ENCODE data around the gene WDTC1. TPM values are rescaled to one million over a fixed set of nuclear protein-coding genes. Genes with fewer than 3 reads are reported as not detected.
A peak's percentile ranks its signal among the peaks of the same experiment; 100 is the strongest.
"Not testable (repeated sequence)": the region's sequence is repeated elsewhere in the genome, so short reads cannot be mapped to it uniquely, and the experiment has no call there.

The WDTC1 gene
- total RNA-seq, 1 experiment from 2014 or later: 15.7 TPM

GRCh38 chr1:27193194-27193593 lies 41.2 kb upstream of the WDTC1 start:
- TF ChIP-seq CTCF (IDR thresholded peaks at IDR 0.05; ENCODE audit: unreplicated experiment): no peak
- Mint-ChIP-seq H3K4me3 (ENCODE audit: unreplicated experiment) (no peak overlapping the region), H3K36me3 (ENCODE audit: insufficient read depth, unreplicated experiment) (no peaks in the 10 kb centered on the region), H3K4me1 (ENCODE audit: insufficient read depth, unreplicated experiment) (peaks cover 22% of the 10 kb centered on the region), H3K9me3 (ENCODE audit: unreplicated experiment) (no peaks in the 10 kb centered on the region), H3K27ac (ENCODE audit: low read depth, unreplicated experiment) (peak overlapping the region; percentile 43), H3K27me3 (ENCODE audit: insufficient read depth, unreplicated experiment) (no peaks in the 10 kb centered on the region)
- ChIA-PET CTCF (interaction anchor here (0.6 to 1.6 kb wide), 5 partner anchors 54 to 147 kb away, joined by 3 to 4 read pairs (median 3); no protein-coding TSS in a partner anchor), POLR2A (interaction anchor here (0.6 to 2.8 kb wide), 7 partner anchors 11 to 199 kb away, joined by 3 to 18 read pairs (median 4); partner anchors contain the start of genes SLC9A1 and TRNP1)
- no peak for DNase-seq (ENCODE audit: unreplicated experiment)
- intact Hi-C loops (cut with micrococcal nuclease): loop anchor here (2.0 kb wide), 1 partner anchor 38 kb away; the partner anchor contains the start of gene SLC9A1
- BruUV-seq (replicated peaks): no TSS peak

GRCh38 chr1:27201295-27201694 lies 33.1 kb upstream of the WDTC1 start:
- H3K27ac Mint-ChIP-seq (ENCODE audit: low read depth, unreplicated experiment): no peak overlapping the region

GRCh38 chr1:27203946-27204345 lies 30.5 kb upstream of the WDTC1 start:
- no peak for DNase-seq (ENCODE audit: unreplicated experiment)
- Mint-ChIP-seq H3K36me3 (ENCODE audit: insufficient read depth, unreplicated experiment) (no peaks in the 10 kb centered on the region), H3K4me1 (ENCODE audit: insufficient read depth, unreplicated experiment) (no peaks in the 10 kb centered on the region), H3K9me3 (ENCODE audit: unreplicated experiment) (no peaks in the 10 kb centered on the region), H3K27me3 (ENCODE audit: insufficient read depth, unreplicated experiment) (no peaks in the 10 kb centered on the region), H3K4me3 (ENCODE audit: unreplicated experiment) (no peak overlapping the region), H3K27ac (ENCODE audit: low read depth, unreplicated experiment) (no peak overlapping the region)
- POLR2A ChIA-PET: no interaction called here
- intact Hi-C loops (cut with micrococcal nuclease): no loop called here
- CTCF ChIA-PET: interaction anchor here (0.8 to 1.0 kb wide), 2 partner anchors 93 to 159 kb away, joined by 3 read pairs; no protein-coding TSS in a partner anchor
- BruUV-seq (replicated peaks): no TSS peak
- no peak for TF ChIP-seq CTCF (IDR thresholded peaks at IDR 0.05; ENCODE audit: unreplicated experiment)

More at GRCh38 chr1:27201295-27201694, 33.1 kb upstream of the WDTC1 start:
- BruUV-seq (replicated peaks): no TSS peak
- intact Hi-C loops (cut with micrococcal nuclease): no loop called here
- Mint-ChIP-seq H3K36me3 (ENCODE audit: insufficient read depth, unreplicated experiment) (no peaks in the 10 kb centered on the region), H3K9me3 (ENCODE audit: unreplicated experiment) (no peaks in the 10 kb centered on the region), H3K4me1 (ENCODE audit: insufficient read depth, unreplicated experiment) (peaks cover 7% of the 10 kb centered on the region), H3K27me3 (ENCODE audit: insufficient read depth, unreplicated experiment) (no peaks in the 10 kb centered on the region), H3K4me3 (ENCODE audit: unreplicated experiment) (no peak overlapping the region)
- POLR2A ChIA-PET: no interaction called here
- DNase-seq (ENCODE audit: unreplicated experiment): no peak
- no peak for TF ChIP-seq CTCF (IDR thresholded peaks at IDR 0.05; ENCODE audit: unreplicated experiment)
- CTCF ChIA-PET: interaction anchor here (0.6 to 1.1 kb wide), 4 partner anchors 19 to 99 kb away, joined by 3 to 4 read pairs (median 3); no protein-coding TSS in a partner anchor

- POLR2A ChIA-PET; CTCF ChIA-PET; H3K9me3 Mint-ChIP-seq (ENCODE audit: unreplicated experiment); intact Hi-C loops (cut with micrococcal nuclease); H3K4me1 Mint-ChIP-seq (ENCODE audit: insufficient read depth, unreplicated experiment); H3K36me3 Mint-ChIP-seq (ENCODE audit: insufficient read depth, unreplicated experiment); H3K27me3 Mint-ChIP-seq (ENCODE audit: insufficient read depth, unreplicated experiment); H3K4me3 Mint-ChIP-seq (ENCODE audit: unreplicated experiment); DNase-seq (ENCODE audit: unreplicated experiment); H3K27ac Mint-ChIP-seq (ENCODE audit: low read depth, unreplicated experiment): not testable (repeated sequence)
- TSS peak; percentile 75 for BruUV-seq (replicated peaks)
These were observed 27.2 kb upstream of the WDTC1 start for GRCh38 chr1:27207238-27207637.

GRCh38 chr1:27208143-27208850 lies 26.1 kb upstream of the WDTC1 start:
- BruUV-seq (replicated peaks); DNase-seq (ENCODE audit: unreplicated experiment); H3K4me1 Mint-ChIP-seq (ENCODE audit: insufficient read depth, unreplicated experiment); H3K36me3 Mint-ChIP-seq (ENCODE audit: insufficient read depth, unreplicated experiment); POLR2A ChIA-PET; H3K4me3 Mint-ChIP-seq (ENCODE audit: unreplicated experiment); H3K27ac Mint-ChIP-seq (ENCODE audit: low read depth, unreplicated experiment); H3K9me3 Mint-ChIP-seq (ENCODE audit: unreplicated experiment); H3K27me3 Mint-ChIP-seq (ENCODE audit: insufficient read depth, unreplicated experiment); intact Hi-C loops (cut with micrococcal nuclease): not testable (repeated sequence)
- CTCF ChIA-PET: interaction anchor here (0.6 to 1.1 kb wide), 2 partner anchors 11 to 438 kb away, joined by 3 read pairs; no protein-coding TSS in a partner anchor

Data from MCF 10A (cell line).